Stimulated activated naive B cell treated with anti-CD40 and anti-IgM and Interleukin-4, amounts not matched to agents 10 μg/mL and 1 μg/mL and 100 μg/mL, for 72 hours (primary cell): Measurements from ENCODE around the gene ANKS1A.

Source experiments
- ATAC-seq, 2 donors: fragments of 150-1000 bp; cut with Tn5 transposase; replicated peaks; 2 replicates each; pipeline ENCODE4 v1.10.0; 2021; ENCODE audit warnings: moderate library complexity in 1 of 2
- DNase-seq: peaks from one replicate; pipeline ENCODE4 v3.0.0; 2021
- H3K27ac Mint-ChIP-seq: one replicate; pipeline ENCODE4 v1.8.0; 2022; ENCODE audit warnings: mild to moderate bottlenecking, mixed read lengths
- H3K27me3 Mint-ChIP-seq, 2 donors: one replicate each; pipeline ENCODE4 v1.8.0; 2022; ENCODE audit warnings: mixed read lengths in 2 of 2
- H3K36me3 Mint-ChIP-seq, 2 donors: one replicate each; pipeline ENCODE4 v1.8.0; 2022; ENCODE audit warnings: mixed read lengths in 2 of 2, mild to moderate bottlenecking in 1 of 2
- H3K4me1 Mint-ChIP-seq, 2 donors: one replicate each; pipeline ENCODE4 v1.8.0; 2022; ENCODE audit warnings: mixed read lengths in 2 of 2, mild to moderate bottlenecking in 1 of 2
- H3K4me3 Mint-ChIP-seq, 2 donors: one replicate each; pipeline ENCODE4 v1.8.0; 2022; ENCODE audit warnings: mild to moderate bottlenecking in 2 of 2, mixed read lengths in 2 of 2, moderate library complexity in 1 of 2
- H3K9me3 Mint-ChIP-seq, 2 donors: one replicate each; pipeline ENCODE4 v1.8.0; 2022; ENCODE audit warnings: mixed read lengths in 2 of 2, mild to moderate bottlenecking in 1 of 2

ANKS1A gene

DNA sequence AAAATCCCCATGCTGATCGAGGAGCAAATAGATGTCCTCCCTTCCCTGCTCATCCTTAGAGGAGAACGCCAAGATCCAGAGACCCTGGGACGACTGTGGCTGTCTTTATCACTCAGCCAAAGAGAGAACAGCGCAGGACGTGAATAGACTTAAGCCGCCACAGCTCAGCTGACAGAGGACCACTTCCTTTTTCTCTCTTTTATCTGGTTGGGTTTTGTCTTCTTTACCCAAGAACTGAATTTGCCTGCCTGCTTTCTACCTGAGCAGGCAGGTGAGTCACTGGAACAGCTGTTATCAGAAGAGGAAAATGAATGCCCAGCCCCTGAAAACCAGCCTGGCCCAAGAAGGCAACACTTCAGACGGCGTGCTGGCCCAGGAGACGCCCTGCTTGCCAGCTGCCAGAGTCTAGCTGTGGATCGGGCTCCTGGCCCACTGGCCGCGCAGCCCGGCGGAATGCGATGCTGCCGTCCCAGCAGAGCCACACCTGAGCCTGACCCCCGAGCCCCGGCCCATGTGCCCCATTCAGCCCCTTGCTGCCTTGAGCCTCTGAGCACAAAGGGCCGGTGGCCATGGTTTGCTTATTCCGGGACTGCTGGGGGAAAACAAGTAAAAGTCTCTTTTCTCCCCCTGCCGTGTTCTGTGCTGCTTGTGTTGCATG lies 169.9 kb downstream of the ANKS1A start:
- Mint-ChIP-seq H3K27ac (peak overlapping the region; percentile 85), H3K9me3 (no peaks in the 10 kb centered on the region), H3K4me1 (peaks cover 7 to 21% of the 10 kb centered on the region in 2 donors), H3K36me3 (peaks cover 24 to 45% of the 10 kb centered on the region in 2 donors), H3K27me3 (no peaks in the 10 kb centered on the region), H3K4me3 (peak overlapping the region in 1 of 2 donors; percentile 22)
- DNase-seq (peak; percentile 13), ATAC-seq (peak; percentile 83 to 84)

DNA sequence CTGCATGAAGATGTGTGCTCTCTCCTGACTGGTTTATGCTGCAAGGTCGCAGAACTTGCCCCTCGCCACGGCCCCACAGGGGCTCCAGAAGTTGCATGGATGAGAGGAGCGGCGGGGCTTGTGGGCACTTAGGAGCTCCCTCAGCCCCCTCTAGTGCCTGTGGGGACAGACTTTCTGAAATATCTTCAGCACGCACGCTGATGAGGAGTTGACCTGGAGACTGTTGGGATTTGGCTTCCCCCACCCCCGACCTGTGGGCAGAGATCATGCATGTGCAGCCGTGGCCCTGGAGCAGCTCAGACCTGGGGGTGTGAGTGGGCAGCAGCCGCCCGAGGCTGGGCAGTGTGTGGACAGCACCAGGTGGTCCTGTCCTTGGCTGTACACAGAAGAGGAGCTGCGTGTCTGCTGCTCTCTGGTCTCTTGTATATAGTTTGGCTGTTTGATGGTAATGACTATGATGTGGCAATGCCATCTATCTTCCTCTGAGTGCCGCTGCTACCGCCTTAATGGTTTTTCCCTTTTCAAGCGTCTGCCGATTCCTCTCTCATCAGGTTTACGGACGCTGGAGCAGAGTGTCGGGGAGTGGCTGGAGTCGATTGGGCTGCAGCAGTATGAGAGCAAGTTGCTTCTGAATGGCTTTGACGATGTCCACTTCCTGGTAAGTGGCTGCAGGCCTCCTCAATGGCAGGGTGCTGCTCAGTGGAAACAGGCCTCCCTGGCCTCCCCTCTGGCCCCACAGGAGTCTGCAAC lies 170.7 kb downstream of the ANKS1A start:
- DNase-seq (no peak), ATAC-seq (no peak)
- Mint-ChIP-seq H3K27ac (no peak overlapping the region), H3K4me1 (peaks cover 7 to 21% of the 10 kb centered on the region in 2 donors), H3K36me3 (peaks cover 24 to 43% of the 10 kb centered on the region in 2 donors), H3K9me3 (no peaks in the 10 kb centered on the region), H3K4me3 (no peak overlapping the region), H3K27me3 (no peaks in the 10 kb centered on the region)

DNA sequence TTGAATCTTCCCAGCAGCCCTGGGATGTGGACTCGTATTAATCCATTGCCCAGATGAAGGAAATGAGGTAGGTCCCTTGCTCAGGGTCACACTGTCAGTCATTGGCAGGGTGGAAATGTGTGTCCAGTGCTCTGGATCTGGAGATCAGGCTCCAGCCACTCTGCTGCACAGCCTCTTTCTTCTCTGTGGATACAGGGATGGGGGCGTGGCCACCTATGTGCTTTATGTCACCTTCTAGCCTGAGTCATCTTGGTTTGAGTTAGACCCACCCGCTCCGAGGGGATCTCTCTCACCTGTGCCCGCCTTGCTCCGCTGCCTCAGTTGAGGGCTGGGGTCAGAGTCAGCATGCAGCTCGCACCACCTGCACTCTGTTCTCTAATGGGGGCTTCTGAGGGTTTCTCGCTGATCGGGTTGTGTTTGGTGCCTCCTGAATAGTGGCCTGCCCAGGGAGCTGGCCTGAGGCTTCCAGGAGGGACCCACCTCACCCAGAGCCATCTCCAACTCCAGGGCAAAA lies 172.1 kb downstream of the ANKS1A start:
- DNase-seq, result no peak
- H3K4me3 Mint-ChIP-seq, result no peak overlapping the region
- ATAC-seq, result no peak
- H3K9me3 Mint-ChIP-seq, result no peaks in the 10 kb centered on the region
- peaks cover 20 to 52% of the 10 kb centered on the region in 2 donors for H3K36me3 Mint-ChIP-seq
- H3K27ac Mint-ChIP-seq, result no peak overlapping the region
- H3K27me3 Mint-ChIP-seq, result no peaks in the 10 kb centered on the region
- H3K4me1 Mint-ChIP-seq, result peaks cover 7 to 21% of the 10 kb centered on the region in 2 donors

DNA sequence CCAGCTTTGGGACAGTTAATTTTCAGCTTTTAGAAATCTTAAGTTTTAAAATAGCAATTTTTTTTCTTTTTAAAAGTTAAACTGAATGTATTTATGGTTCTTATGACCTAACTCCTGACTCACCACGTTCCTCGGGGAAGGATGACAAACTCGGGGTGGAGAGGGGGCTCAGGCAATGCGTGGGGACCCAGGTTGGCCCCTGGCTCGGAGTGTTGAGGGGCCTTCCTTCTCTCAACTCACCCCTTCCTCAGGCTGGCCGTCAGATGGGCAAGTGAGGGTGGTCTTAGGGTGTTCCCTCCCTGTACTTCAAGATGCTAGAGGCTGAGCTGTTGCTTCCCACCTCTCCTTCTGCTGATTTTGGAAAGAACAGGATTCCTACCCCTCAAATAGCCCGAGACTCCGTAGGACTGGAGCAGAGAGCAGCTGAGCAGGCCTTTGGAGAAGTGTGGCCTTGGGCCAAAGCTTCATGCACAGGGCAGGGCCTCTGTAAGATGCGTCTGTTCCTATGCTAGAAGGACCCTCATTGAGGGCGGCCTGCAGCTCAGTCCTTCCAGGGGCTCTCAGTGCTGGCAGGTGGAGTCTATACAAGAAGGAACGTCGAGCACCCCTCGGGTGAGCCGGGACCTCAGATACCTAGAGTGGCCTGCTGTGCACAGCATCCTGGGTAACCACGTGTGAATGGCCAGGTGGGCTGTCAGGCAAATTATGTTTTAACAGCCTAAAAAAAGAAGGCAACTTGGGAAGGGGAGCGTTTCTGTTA lies 172.8 kb downstream of the ANKS1A start:
- DNase-seq, result no peak
- ATAC-seq, result no peak
- H3K4me1 Mint-ChIP-seq, result peaks cover 7 to 15% of the 10 kb centered on the region in 2 donors
- H3K36me3 Mint-ChIP-seq, result peaks cover 16 to 51% of the 10 kb centered on the region in 2 donors
- no peak overlapping the region for H3K27ac Mint-ChIP-seq
- no peaks in the 10 kb centered on the region for H3K9me3 Mint-ChIP-seq
- no peaks in the 10 kb centered on the region for H3K27me3 Mint-ChIP-seq
- H3K4me3 Mint-ChIP-seq, result no peak overlapping the region

DNA sequence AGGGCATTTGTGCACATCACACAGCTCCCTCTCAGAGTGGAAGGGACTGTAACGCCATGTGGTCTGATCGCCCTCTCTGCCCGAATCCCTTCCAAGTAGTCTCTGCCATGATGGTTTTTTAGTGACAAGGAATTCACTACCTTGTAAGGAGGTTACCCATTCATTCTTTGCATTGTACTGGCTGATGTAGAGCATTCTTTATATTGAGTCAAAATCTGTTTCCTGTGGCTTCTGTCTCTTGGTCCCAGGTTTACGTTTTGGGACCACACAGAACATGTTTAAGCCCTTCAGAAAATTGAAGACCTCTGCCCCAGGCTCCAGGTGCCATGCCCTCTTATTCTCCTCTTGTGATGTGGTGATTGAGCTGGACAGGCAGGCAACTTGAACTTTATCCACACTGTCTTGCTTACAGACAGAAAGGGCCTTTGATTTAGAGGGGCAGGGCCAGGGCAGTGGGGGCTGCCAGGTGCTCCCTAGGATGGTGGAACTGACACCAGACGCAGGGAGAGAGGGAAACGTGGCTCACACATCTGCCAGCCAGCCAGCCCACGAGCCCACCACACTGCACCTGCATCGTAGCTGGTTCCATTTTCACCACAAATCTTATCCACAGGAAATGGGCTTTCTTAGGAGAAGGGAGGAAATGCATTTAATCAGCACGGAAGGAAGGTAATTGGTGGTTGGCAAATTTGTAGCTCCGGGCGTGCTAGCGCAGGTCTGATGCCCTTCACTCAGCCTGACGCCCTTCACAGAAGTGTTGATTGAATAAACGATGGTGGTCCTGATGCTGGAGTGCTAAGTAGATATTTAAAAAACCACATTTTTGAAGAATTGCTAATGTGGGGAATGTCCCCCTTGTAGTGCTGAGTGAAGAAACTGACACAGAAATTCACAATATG lies 173.9 kb downstream of the ANKS1A start:
- H3K27ac Mint-ChIP-seq, result peak overlapping the region; percentile 4
- H3K4me1 Mint-ChIP-seq, result peaks cover 5 to 9% of the 10 kb centered on the region in 2 donors
- DNase-seq, result no peak
- H3K27me3 Mint-ChIP-seq, result no peaks in the 10 kb centered on the region
- H3K36me3 Mint-ChIP-seq, result peaks cover 14 to 47% of the 10 kb centered on the region in 2 donors
- H3K9me3 Mint-ChIP-seq, result no peaks in the 10 kb centered on the region
- no peak for ATAC-seq
- H3K4me3 Mint-ChIP-seq, result no peak overlapping the region

DNA sequence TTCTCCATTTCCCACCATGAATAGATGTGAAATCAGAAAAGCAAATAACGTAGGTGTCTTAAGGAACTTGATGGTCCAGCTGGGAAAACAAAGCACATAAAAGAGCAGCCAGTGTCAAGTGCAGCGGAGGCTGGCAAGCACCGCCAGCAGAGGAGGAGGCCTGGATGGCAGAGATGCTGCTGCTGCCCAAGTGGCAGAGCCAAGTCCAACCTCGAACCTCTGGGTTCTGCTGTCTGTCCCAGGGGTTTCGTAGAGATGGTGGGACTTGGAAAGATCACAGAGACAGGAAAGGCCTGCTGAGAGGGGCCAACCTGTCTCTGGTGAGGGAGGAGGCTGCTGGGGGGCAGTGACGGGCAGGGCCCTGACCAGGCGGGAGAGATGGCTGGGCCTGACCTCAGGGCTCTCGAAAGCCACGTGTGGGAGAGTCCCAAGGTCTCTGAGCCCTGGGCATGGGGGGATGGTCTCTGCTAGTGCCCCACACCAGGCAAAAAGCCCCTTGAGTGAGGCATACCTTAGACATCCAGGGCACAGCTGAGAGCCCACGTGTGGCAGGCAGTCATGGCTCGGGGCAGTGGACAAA lies 174.7 kb downstream of the ANKS1A start:
- DNase-seq (no peak), ATAC-seq (no peak)
- H3K36me3 Mint-ChIP-seq, result peaks cover 17 to 50% of the 10 kb centered on the region in 2 donors
- no peaks in the 10 kb centered on the region for H3K9me3 Mint-ChIP-seq
- peaks cover under 1 to 4% of the 10 kb centered on the region in 2 donors for H3K4me1 Mint-ChIP-seq
- no peak overlapping the region for H3K27ac Mint-ChIP-seq
- H3K4me3 Mint-ChIP-seq, result no peak overlapping the region
- no peaks in the 10 kb centered on the region for H3K27me3 Mint-ChIP-seq

DNA sequence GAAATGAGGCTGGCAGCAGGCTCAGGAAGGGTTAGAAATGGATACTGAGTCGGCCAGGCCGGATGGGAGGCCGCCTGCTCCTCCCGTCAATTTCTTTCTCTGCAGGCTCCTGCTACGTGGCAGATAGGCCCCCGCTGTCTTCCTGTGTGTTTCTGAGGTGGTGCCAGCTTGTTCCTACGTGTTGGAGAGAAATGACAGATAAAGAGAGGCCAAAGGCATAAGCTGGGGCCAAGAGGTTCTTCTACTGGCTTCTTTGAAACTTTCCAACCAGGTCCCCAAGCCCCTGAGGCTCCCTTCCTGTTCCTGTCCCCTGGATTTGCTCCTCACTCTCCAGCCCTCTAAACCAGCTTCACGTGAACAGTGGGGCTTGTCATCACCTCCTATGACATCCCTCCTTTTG lies 175.2 kb downstream of the ANKS1A start:
- no peak overlapping the region for H3K27ac Mint-ChIP-seq
- no peaks in the 10 kb centered on the region for H3K9me3 Mint-ChIP-seq
- no peak overlapping the region for H3K4me3 Mint-ChIP-seq
- no peak for ATAC-seq
- no peaks in the 10 kb centered on the region for H3K27me3 Mint-ChIP-seq
- H3K36me3 Mint-ChIP-seq, result peaks cover 17 to 50% of the 10 kb centered on the region in 2 donors
- DNase-seq, result no peak
- H3K4me1 Mint-ChIP-seq, result no peaks in the 10 kb centered on the region

DNA sequence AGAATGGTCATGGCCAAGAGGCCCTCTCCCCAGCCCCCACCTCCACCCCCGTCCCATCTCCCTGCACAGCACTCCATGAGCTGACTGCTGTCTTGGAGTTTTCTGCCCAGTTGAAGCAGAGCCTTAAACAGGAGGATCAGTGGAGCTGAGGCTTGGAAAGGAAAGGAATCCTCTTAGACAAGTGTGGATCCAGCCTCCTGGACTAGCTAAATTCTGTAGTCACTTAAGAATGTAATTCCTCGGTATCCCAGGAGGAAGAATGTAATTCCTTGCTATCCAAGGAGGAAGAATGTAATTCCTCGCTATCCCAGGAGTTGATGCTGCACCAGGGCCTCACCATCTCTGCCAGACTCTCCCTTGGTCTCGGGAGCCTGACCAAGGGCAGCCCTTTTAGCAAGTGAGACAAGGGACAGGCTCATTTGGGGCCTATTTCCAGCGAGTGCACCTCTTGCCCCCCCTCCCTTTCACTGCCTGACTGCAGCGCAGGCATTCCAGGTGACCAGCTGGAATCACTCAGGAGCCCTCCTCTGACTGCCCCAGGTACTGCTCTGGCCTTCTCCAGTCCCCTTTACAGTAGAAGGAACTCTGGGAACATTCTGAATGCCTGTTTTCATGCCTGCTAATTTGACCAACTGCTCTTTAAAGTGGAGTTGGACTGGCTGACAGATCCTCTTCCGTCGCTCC lies 175.8 kb downstream of the ANKS1A start:
- Mint-ChIP-seq H3K9me3 (no peaks in the 10 kb centered on the region), H3K4me3 (no peak overlapping the region), H3K27ac (peak overlapping the region; percentile 1), H3K4me1 (no peaks in the 10 kb centered on the region), H3K36me3 (peaks cover 17 to 45% of the 10 kb centered on the region in 2 donors), H3K27me3 (no peaks in the 10 kb centered on the region)
- ATAC-seq (no peak), DNase-seq (no peak)

DNA sequence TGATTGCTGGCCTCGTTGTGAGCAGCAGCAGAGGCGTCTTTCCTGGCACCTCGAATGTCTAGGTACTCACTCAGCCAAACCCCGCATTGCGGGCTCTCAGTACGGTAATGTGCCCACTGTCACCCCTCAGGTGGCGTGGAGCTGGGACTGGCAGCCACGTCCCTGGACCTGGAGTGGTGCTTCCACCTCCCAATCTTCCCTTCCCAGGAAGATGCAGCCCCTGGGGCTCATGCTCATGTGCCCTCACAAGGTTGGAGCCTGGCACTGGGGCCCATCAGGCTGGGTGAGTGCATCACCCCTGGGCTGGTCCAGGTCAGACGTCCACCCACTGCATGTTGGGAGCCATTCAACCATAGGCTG lies 176.4 kb downstream of the ANKS1A start:
- H3K27ac Mint-ChIP-seq, result peak overlapping the region; percentile 1
- peaks cover 17 to 44% of the 10 kb centered on the region in 2 donors for H3K36me3 Mint-ChIP-seq
- ATAC-seq, result no peak
- H3K9me3 Mint-ChIP-seq, result no peaks in the 10 kb centered on the region
- no peaks in the 10 kb centered on the region for H3K4me1 Mint-ChIP-seq
- H3K4me3 Mint-ChIP-seq, result no peak overlapping the region
- H3K27me3 Mint-ChIP-seq, result no peaks in the 10 kb centered on the region
- no peak for DNase-seq

DNA sequence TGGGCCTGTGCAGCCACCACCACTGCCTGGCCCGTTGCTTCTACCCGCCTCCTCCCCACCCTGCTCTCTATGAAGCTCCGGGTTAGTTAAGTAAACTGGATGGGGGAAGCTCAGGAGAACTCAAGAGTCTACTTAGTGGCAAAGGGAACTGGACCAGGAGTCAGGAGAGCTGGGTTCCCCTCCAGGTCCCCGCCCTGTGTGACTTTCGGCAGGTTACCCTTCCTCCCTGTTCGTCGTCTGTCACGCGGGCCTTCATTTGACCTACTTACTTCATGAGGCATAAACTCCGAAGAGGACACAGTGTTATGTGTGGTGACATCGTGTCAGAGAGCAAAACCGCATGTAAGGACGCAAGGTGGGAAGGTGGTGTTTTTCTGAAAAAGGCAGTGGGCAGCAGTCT lies 176.8 kb downstream of the ANKS1A start:
- DNase-seq (no peak), ATAC-seq (no peak)
- H3K27ac Mint-ChIP-seq, result no peak overlapping the region
- H3K9me3 Mint-ChIP-seq, result no peaks in the 10 kb centered on the region
- no peak overlapping the region for H3K4me3 Mint-ChIP-seq
- H3K27me3 Mint-ChIP-seq, result no peaks in the 10 kb centered on the region
- no peaks in the 10 kb centered on the region for H3K4me1 Mint-ChIP-seq
- H3K36me3 Mint-ChIP-seq, result peaks cover 17 to 46% of the 10 kb centered on the region in 2 donors

DNA sequence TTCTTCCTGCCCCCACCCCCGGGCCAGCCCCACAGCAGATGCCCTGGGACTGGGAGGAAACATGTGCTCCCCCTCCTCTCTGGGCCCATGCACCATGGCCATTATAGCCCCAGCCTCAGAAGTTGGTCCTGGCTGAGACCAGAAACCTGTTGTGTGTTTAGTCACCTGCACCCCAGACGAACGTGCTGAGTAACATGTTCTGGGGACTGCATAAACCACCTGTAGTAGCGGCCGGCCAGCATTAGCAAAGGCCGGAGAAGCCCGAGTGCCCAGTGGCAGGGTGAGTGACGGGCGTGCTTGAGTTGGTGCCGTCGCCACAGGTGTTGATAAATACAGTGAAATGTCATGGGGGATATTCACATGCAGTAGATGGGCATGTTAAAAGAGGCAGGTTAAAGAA lies 178.2 kb downstream of the ANKS1A start:
- ATAC-seq, result no peak
- H3K9me3 Mint-ChIP-seq, result no peaks in the 10 kb centered on the region
- H3K36me3 Mint-ChIP-seq, result peaks cover 15 to 50% of the 10 kb centered on the region in 2 donors
- H3K27ac Mint-ChIP-seq, result no peak overlapping the region
- DNase-seq, result no peak
- no peak overlapping the region for H3K4me3 Mint-ChIP-seq
- no peaks in the 10 kb centered on the region for H3K4me1 Mint-ChIP-seq
- H3K27me3 Mint-ChIP-seq, result no peaks in the 10 kb centered on the region

DNA sequence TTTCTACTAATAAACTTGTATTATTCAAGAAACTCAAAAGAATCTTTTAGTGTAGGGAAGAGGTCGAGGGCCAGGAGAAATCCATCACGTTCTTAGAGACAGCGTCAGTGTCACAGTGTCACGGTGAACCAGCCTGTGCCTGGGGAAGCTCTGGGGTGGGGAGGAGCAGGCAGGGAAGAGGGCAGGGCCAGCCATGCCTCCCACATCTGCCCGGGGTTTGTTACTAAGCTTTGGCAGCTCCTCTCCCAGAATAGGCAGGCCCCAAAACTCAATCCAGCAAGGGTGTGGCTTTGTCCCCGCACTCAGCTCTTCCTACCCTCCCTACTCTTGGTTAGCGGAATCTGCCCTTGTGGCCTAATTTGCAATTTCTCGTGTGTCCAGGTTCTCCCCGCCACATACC lies 179.2 kb downstream of the ANKS1A start:
- H3K9me3 Mint-ChIP-seq, result no peaks in the 10 kb centered on the region
- H3K36me3 Mint-ChIP-seq, result peaks cover 17 to 51% of the 10 kb centered on the region in 2 donors
- peak overlapping the region; percentile 20 for H3K27ac Mint-ChIP-seq
- H3K4me3 Mint-ChIP-seq, result no peak overlapping the region
- ATAC-seq, result no peak
- H3K27me3 Mint-ChIP-seq, result no peaks in the 10 kb centered on the region
- H3K4me1 Mint-ChIP-seq, result no peaks in the 10 kb centered on the region
- no peak for DNase-seq

DNA sequence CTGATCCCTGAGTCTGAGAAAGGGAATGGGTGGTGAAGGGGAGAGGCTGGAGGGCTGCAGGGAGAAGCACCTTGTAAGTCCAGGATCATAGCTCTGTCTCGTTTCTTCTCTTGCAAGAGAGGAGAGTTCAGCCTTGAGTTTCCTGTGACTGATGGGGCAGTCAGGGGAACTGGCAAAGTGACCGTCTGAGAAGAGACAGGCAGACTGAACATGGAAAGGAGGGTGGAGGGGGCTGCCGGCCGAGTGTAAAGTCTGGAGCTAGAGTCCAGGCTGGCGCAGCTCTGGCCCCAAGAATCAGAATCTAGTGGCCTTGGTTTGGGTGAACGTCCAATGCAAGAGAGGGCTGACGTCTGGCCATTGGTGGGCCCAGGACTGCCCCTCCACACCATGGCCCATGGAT lies 179.6 kb downstream of the ANKS1A start:
- H3K27me3 Mint-ChIP-seq, result no peaks in the 10 kb centered on the region
- ATAC-seq (no peak), DNase-seq (no peak)
- no peak overlapping the region for H3K27ac Mint-ChIP-seq
- no peaks in the 10 kb centered on the region for H3K4me1 Mint-ChIP-seq
- H3K36me3 Mint-ChIP-seq, result peaks cover 15 to 48% of the 10 kb centered on the region in 2 donors
- no peaks in the 10 kb centered on the region for H3K9me3 Mint-ChIP-seq
- H3K4me3 Mint-ChIP-seq, result no peak overlapping the region
